C4-2B (cell line): ENCODE measurements around the gene KLHL26.

Experiments used
- ZFX ChIP-seq: fragments of 450-650 bp; IDR thresholded peaks from 2 replicates; pipeline ENCODE4 v1.6.1; 2017
- TF ChIP-seq, protein P1 (sequence below): fragments of 450-650 bp; conservative IDR thresholded peaks from 2 replicates; pipeline ENCODE4 v1.5.1; 2017; ENCODE audit warnings: mild to moderate bottlenecking

DNA sequence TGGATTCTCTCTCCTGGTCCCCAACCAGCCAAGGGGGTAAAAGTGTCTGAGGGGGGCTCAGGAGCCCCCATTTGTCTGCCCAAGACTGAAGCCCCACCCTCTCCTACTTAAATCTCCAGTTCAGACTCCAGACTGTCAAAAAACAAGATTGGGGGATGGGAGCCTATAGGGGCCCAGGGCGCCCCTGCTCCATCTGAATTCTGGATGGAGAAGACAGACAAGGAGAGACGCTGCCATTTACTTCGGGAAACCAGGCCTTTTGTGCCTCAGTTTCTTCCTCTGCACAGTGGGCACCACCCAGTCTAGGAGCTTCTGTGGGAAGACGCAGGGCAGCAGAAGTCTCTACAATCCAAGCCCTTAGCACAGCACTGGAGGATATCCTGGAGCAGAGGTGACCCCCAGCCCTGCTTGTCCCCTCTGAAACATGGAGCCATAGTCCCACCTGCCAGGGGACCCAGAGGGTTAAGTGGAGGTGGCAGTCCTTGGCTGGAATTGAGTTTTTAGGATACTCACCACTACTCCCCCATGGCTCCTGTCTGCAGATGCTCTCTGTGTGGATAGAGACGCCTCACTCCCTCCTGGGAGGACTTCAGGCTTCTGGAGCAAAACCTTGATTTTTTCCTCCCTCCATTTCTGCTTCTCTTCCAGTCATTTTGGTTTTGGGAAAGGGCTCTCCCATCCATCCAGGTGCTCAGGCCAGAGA is 28.6 kb upstream of the KLHL26 start:
- TF ChIP-seq, protein P1, sequence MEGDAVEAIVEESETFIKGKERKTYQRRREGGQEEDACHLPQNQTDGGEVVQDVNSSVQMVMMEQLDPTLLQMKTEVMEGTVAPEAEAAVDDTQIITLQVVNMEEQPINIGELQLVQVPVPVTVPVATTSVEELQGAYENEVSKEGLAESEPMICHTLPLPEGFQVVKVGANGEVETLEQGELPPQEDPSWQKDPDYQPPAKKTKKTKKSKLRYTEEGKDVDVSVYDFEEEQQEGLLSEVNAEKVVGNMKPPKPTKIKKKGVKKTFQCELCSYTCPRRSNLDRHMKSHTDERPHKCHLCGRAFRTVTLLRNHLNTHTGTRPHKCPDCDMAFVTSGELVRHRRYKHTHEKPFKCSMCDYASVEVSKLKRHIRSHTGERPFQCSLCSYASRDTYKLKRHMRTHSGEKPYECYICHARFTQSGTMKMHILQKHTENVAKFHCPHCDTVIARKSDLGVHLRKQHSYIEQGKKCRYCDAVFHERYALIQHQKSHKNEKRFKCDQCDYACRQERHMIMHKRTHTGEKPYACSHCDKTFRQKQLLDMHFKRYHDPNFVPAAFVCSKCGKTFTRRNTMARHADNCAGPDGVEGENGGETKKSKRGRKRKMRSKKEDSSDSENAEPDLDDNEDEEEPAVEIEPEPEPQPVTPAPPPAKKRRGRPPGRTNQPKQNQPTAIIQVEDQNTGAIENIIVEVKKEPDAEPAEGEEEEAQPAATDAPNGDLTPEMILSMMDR = no peak
- TF ChIP-seq ZFX = no peak
